AG04449 (cell line): ENCODE measurements around the gene PTCHD1.

Source experiments
- CTCF ChIA-PET: fragments of 350-600 bp; formaldehyde crosslinking; extraction: SDS; loops from one replicate; lab custom pipeline; 2021; ENCODE audit warnings: antibody characterized with exemption; lab: Yijun Ruan, JAX
- POLR2A ChIA-PET: fragments of 400-600, 350-600 bp; formaldehyde crosslinking; extraction: SDS; loops from one replicate; lab custom pipeline; 2020; ENCODE audit warnings: antibody characterized with exemption, inconsistent platforms; lab: Yijun Ruan, JAX
- DNase-seq: peaks from one replicate; pipeline ENCODE4 v3.0.0-alpha.2; 2010; ENCODE audit warnings: low read depth, low spot score
- H3K4me3 ChIP-seq: 2 replicates; pipeline ENCODE4 v1.5.1; 2011; ENCODE audit warnings: low read depth, mild to moderate bottlenecking, control low read depth, low read length
- CTCF ChIP-seq: IDR thresholded peaks from one replicate; pipeline ENCODE4 v1.5.1; 2011; ENCODE audit warnings: mild to moderate bottlenecking, moderate library complexity, low read length, control low read depth, inconsistent platforms; ENCODE audit not compliant: insufficient read depth; ENCODE audit errors: missing control alignments

Gene PTCHD1

GRCh38 chrX:23311731-23312130 lies 22.9 kb upstream of the PTCHD1 start:
- TF ChIP-seq CTCF: no peak
- POLR2A ChIA-PET: no interaction called here
- DNase-seq: no peak
- CTCF ChIA-PET: no interaction called here
- H3K4me3 ChIP-seq: no peak overlapping the region

GRCh38 chrX:23312136-23312535 lies 22.5 kb upstream of the PTCHD1 start:
- no peak for TF ChIP-seq CTCF
- CTCF ChIA-PET: no interaction called here
- POLR2A ChIA-PET: no interaction called here
- no peak for DNase-seq
- H3K4me3 ChIP-seq: no peak overlapping the region

GRCh38 chrX:23317799-23318724 lies 16.6 kb upstream of the PTCHD1 start:
- ChIA-PET CTCF (interaction anchor here (0.8 to 1.3 kb wide), 7 partner anchors 10 to 1333 kb away, joined by 3 to 6 read pairs (median 3); no protein-coding TSS in a partner anchor), POLR2A (no interaction called here)
- peak; percentile 71 for TF ChIP-seq CTCF
- no peak overlapping the region for H3K4me3 ChIP-seq
- no peak for DNase-seq

GRCh38 chrX:23327104-23327503 lies 7.5 kb upstream of the PTCHD1 start:
- ChIA-PET CTCF (no interaction called here), POLR2A (no interaction called here)
- DNase-seq: no peak
- no peak overlapping the region for H3K4me3 ChIP-seq
- TF ChIP-seq CTCF: no peak

DNA sequence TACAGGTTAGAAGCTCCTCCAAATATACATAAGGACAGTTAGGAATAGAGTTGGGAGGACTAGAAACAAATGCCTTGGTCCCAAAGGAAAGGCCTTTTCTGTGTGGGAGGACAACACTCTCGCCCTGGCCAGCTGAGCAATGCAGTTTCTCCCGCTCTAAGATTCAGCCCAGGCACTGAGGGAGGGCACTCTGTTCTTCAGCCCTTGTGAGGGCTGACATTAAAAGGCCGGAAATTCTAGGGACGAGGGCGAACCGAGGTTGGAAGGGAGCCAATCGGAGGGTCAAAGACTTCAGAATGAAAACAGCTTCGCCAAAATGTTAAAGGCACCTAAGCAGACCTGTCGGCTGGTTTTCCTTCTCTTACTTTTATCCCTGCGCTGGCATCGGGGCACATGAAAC lies 2.9 kb upstream of the PTCHD1 start:
- no peak for TF ChIP-seq CTCF
- ChIA-PET CTCF (no interaction called here), POLR2A (no interaction called here)
- no peak overlapping the region for H3K4me3 ChIP-seq
- no peak for DNase-seq

DNA sequence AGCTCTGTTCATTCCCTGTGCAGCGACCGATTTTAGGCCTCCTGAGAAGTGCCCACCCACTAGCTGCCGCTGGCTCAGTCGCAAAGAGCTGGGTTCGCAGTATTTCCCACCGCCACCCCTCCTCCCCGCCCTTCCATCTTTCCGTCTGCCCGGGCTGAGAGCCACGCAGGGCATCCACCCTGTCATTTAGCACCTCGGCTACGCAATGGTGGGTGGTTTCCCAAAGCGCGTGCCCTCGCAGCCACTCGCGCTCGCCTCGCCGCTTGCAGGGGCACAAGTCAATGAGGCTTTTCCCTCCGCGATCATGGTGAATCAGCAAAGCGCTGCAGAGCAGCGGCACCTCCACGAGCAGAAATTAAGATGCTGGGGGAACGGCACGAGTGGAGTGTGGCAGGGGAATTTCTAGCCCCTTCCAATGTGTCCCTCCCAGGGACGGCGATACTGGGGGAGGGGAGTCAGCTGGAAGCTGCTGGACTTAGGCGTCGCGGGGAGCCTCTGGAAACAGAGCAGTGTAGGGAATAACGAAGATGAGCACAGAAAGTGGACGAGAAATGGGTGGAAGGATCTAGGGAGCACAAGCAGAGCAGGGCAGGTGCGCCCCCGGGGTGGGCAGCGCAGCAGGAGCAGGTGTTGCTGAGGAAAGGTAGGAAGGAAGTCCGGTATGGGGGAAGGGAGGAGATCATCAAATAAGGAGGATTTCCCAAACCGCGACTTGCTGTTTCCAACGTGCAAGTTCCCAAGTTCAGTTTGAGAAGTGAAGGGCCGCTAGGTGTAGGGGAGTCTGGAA lies 2.4 kb upstream of the PTCHD1 start:
- TF ChIP-seq CTCF: no peak
- ChIA-PET POLR2A (no interaction called here), CTCF (no interaction called here)
- no peak for DNase-seq
- H3K4me3 ChIP-seq: no peak overlapping the region
